ENCODE measurements around the gene HOXB3. TPM values are rescaled to one million over a fixed set of nuclear protein-coding genes. Genes with fewer than 3 reads are reported as not detected.

Gene HOXB3
- total RNA-seq, 1 donor from 2014 or later: 2.5 TPM

GRCh38 chr17:48577946-48578615 is 12.0 kb downstream of the HOXB3 start, which contains the start of gene HOXB4:
Gene HOXB4 (minus strand): TSS chr17:48578350. CDS start chr17:48578319, 31 bp downstream.
- H3K36me3 Mint-ChIP-seq (ENCODE audit: low read depth): peaks cover 8% of the 10 kb centered on the region
- intact Hi-C loops (cut with micrococcal nuclease): loop anchor here (1.0 to 2.0 kb wide), 4 partner anchors 31 to 165 kb away; no protein-coding TSS in a partner anchor
- H3K27ac Mint-ChIP-seq: peak within 1 kb of the TSS; percentile 86
- peaks cover 37% of the 10 kb centered on the region for H3K27me3 Mint-ChIP-seq (ENCODE audit: insufficient read depth)
- no peaks in the 10 kb centered on the region for H3K9me3 Mint-ChIP-seq
- peak within 1 kb of the TSS; percentile 91 for H3K4me3 Mint-ChIP-seq
- H3K4me1 Mint-ChIP-seq (ENCODE audit: low read depth): peaks cover 66% of the 10 kb centered on the region
- DNase-seq (ENCODE audit: low spot score): peak; percentile 68

GRCh38 chr17:48577330-48577945 is 12.6 kb downstream of the HOXB3 start:
- Mint-ChIP-seq H3K4me1 (ENCODE audit: low read depth) (peaks cover 60% of the 10 kb centered on the region), H3K27ac (peak overlapping the region; percentile 77), H3K4me3 (peak overlapping the region; percentile 87), H3K36me3 (ENCODE audit: low read depth) (peaks cover 7% of the 10 kb centered on the region), H3K9me3 (no peaks in the 10 kb centered on the region), H3K27me3 (ENCODE audit: insufficient read depth) (peaks cover 30% of the 10 kb centered on the region)
- no peak for DNase-seq (ENCODE audit: low spot score)
- intact Hi-C loops (cut with micrococcal nuclease): no loop called here

DNA sequence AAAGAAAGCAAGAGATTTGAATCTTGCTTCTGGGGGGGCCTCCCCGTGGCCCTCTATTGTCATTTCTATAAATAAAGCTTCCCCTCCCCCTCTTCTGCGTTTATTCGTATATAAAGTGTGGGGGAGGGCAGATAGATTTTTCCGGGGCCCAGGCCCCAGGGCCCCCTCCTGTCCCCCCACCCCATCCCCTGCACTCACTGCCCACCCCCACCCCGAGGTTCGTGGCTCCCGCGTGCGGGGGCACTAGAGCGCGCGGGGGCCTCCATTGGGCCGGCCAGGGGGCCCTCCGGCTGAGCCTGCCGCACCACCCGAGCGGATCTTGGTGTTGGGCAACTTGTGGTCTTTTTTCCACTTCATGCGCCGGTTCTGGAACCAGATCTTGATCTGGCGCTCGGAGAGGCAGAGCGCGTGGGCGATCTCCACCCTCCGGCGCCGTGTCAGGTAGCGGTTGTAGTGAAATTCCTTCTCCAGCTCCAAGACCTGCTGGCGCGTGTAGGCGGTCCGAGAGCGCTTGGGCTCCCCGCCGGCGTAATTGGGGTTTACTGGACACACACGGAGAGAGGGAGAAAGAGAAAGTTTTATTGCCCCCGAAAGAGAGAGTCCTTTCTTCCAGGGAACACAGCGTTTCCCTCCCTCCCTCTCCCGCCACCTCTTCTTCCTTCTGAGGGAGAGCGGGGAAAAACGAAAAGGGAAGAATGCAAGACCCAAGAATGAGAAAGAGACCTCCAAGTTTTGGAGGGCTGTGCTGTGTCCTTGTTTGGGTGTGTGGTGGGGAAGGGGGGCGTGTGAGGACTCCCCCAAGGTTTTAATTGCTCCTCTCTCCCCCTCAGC is 13.3 kb downstream of the HOXB3 start:
- Mint-ChIP-seq H3K4me1 (ENCODE audit: low read depth) (peaks cover 61% of the 10 kb centered on the region), H3K27me3 (ENCODE audit: insufficient read depth) (peaks cover 29% of the 10 kb centered on the region), H3K4me3 (peak overlapping the region; percentile 87), H3K36me3 (ENCODE audit: low read depth) (peaks cover 9% of the 10 kb centered on the region), H3K27ac (peak overlapping the region; percentile 79), H3K9me3 (no peaks in the 10 kb centered on the region)
- intact Hi-C loops (cut with micrococcal nuclease): no loop called here
- no peak for DNase-seq (ENCODE audit: low spot score)

DNA sequence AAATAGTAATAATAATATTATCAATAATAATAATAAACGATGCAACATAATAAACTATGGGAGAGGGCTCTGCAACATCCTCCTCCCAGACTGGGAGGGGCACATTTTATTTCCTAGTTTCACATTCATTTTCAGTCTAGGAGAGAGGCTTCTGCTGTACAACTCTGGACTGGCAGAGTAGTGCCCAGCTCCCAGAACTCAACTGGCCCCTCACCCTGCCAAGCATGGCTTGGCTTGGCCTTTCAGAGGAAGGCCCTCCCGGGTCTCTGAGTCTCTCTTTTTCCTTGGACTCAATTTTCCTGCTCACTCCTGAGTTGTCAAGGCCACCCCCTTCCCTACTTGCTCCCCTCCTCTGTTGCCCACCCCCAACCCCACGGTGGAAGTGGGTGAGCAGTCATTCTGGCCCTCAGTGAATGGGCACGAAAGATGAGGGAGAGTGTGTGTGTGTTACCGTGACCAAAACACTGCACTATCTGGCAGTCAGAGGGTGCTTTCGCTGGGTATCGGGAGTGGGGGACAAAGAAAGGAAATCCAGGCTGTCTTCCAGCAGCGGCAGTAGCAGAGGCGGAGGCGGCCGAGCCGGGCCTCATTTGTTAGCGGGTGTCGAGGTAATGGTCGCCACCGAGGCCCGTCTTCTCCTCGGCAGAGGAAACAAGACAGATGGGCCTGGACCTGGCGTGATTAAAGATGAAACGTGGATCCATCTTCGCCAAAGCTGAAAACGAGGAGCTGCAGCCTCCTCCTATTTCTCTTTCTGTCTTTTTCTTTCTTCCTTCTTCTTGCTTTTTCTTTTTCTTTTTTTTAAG is 14.2 kb downstream of the HOXB3 start:
- H3K4me3 Mint-ChIP-seq: peak overlapping the region; percentile 56
- peaks cover 13% of the 10 kb centered on the region for H3K36me3 Mint-ChIP-seq (ENCODE audit: low read depth)
- DNase-seq (ENCODE audit: low spot score): no peak
- peaks cover 54% of the 10 kb centered on the region for H3K4me1 Mint-ChIP-seq (ENCODE audit: low read depth)
- peaks cover 20% of the 10 kb centered on the region for H3K27me3 Mint-ChIP-seq (ENCODE audit: insufficient read depth)
- no peaks in the 10 kb centered on the region for H3K9me3 Mint-ChIP-seq
- intact Hi-C loops (cut with micrococcal nuclease): no loop called here
- no peak overlapping the region for H3K27ac Mint-ChIP-seq

DNA sequence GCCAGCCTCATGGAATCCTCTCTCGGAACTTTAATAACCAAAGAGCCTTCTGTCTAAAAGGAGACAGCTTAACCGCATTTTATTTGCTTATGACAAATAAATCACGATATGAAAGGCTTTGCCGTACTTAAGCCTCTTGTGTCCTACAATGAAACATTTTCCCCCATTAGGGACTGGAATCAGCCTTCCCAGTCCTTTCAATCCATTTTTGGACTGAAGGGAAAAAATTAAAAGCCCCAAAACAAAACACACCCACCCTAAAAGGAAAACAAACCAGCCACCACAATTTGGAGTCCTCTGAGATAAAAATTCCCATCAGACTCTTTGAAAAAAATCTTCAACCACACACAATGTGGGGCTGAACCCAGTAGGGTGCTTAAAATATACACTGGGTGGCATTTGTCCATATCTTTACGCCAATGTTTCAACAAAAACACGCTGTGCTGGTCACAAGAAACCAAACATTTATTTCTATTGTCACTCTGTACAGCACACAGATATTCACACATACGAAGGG is 14.9 kb downstream of the HOXB3 start:
- intact Hi-C loops (cut with micrococcal nuclease): no loop called here
- H3K4me1 Mint-ChIP-seq (ENCODE audit: low read depth): peaks cover 47% of the 10 kb centered on the region
- peaks cover 13% of the 10 kb centered on the region for H3K36me3 Mint-ChIP-seq (ENCODE audit: low read depth)
- no peaks in the 10 kb centered on the region for H3K9me3 Mint-ChIP-seq
- peaks cover 15% of the 10 kb centered on the region for H3K27me3 Mint-ChIP-seq (ENCODE audit: insufficient read depth)
- H3K27ac Mint-ChIP-seq: no peak overlapping the region
- H3K4me3 Mint-ChIP-seq: peak overlapping the region; percentile 25
- DNase-seq (ENCODE audit: low spot score): no peak

DNA sequence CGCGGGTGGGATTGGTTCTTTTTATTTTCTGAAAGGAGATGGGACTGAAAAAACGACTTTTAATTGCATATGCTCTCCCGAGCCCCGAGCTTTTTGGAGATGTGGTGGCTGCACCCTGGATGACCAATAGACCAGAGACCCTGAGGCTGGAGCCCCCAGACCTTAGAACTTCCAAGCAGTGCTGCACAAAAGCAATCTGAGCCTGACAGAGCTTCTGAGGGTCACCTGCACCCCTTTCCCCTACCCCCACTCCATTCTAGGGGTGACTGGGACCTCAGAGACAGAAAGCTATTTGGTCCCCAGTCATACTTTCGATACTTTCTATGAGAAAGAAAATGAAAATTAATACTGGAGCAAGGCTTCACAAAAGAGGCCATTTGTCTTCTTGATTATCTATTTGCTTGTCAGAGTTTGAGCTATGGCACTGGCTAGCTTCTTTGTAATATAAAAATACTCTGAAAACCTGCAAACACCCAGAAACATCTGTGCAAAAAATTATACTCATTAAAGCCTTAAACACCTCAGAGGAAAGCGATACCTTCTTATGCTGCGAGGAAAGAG is 15.5 kb downstream of the HOXB3 start:
- peaks cover 13% of the 10 kb centered on the region for H3K27me3 Mint-ChIP-seq (ENCODE audit: insufficient read depth)
- no peaks in the 10 kb centered on the region for H3K9me3 Mint-ChIP-seq
- intact Hi-C loops (cut with micrococcal nuclease): no loop called here

DNA sequence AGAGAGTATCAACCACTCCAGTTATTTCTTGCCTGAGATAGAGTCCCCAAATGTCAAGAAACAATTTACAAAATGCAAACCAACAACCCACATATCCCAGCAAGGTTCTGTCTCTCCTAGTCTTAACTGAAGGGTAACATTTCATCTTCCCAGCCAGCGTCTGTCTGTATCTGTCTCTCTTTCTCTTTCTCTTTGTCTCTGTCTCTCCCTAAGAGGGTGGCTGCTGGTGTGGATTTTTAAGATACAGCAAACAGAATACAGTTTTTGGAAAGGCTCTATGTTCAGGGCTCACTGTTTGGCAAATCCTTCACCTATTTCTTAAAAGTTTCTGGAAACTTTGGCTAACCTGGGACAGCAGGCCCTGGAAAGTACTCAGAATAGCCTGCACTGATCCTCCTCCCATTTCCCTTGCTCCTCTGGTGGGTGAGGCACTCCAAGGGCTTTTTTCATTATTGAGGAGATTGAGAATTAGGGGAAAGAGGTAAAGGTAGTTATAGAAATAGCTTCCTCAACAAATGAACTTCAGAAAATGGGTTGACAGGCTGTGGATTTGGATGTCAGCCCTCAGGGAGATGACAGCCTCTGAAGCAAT is 18.1 kb downstream of the HOXB3 start:
- Mint-ChIP-seq H3K4me3 (no peak overlapping the region), H3K27me3 (ENCODE audit: insufficient read depth) (peaks cover 17% of the 10 kb centered on the region), H3K4me1 (ENCODE audit: low read depth) (peaks cover 29% of the 10 kb centered on the region), H3K9me3 (no peaks in the 10 kb centered on the region), H3K36me3 (ENCODE audit: low read depth) (peaks cover 26% of the 10 kb centered on the region), H3K27ac (no peak overlapping the region)
- intact Hi-C loops (cut with micrococcal nuclease): no loop called here
- DNase-seq (ENCODE audit: low spot score): no peak

More for the DNA sequence above, 15.5 kb downstream of the HOXB3 start:
- H3K27ac Mint-ChIP-seq: no peak overlapping the region
- no peak for DNase-seq (ENCODE audit: low spot score)
- no peak overlapping the region for H3K4me3 Mint-ChIP-seq
- H3K4me1 Mint-ChIP-seq (ENCODE audit: low read depth): peaks cover 41% of the 10 kb centered on the region
- peaks cover 13% of the 10 kb centered on the region for H3K36me3 Mint-ChIP-seq (ENCODE audit: low read depth)

DNA sequence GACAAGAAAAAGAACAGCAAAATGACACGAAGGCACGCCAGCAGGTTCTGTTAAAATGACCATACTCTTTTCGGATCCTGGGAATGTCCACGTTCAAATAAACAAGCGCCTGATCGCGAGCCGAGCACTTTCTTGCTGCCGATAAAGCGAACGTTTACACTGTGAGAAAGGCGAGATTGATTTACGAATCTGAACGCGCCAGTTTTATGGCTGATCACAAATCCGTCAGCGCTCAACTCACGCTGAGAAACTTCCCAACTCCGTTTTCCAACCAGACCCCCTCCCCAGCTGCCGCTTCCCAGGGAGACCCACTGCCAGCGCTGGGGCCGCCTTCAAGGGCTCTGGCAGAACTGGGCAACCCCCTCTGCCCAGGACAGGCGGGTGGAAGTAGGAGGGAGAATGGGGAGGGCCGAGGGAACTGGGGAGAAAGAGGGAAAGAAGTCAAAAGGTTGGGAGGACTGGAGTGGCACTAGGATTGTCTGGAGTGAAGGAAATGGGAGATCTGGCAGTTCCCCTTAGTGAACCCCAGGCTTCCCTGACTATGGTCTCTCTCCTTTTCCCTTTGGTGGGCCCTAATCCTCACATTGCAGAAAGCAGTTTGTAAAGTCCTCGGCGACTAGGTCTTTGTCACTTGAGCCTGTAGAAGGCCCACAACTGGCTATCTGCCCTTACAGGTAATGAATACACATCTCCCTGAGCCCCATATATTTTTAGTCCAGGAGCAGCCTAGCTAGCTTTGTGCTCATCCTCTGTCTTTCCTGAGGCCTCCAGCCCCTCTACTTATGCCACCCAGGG is 18.8 kb downstream of the HOXB3 start:
- DNase-seq (ENCODE audit: low spot score): no peak
- Mint-ChIP-seq H3K4me1 (ENCODE audit: low read depth) (peaks cover 22% of the 10 kb centered on the region), H3K4me3 (no peak overlapping the region), H3K36me3 (ENCODE audit: low read depth) (peaks cover 26% of the 10 kb centered on the region), H3K9me3 (no peaks in the 10 kb centered on the region), H3K27me3 (ENCODE audit: insufficient read depth) (peaks cover 15% of the 10 kb centered on the region), H3K27ac (no peak overlapping the region)
- intact Hi-C loops (cut with micrococcal nuclease): no loop called here

- Mint-ChIP-seq H3K9me3 (no peaks in the 10 kb centered on the region), H3K27me3 (ENCODE audit: insufficient read depth) (peaks cover 15% of the 10 kb centered on the region), H3K27ac (no peak overlapping the region), H3K36me3 (ENCODE audit: low read depth) (peaks cover 24% of the 10 kb centered on the region), H3K4me3 (no peak overlapping the region), H3K4me1 (ENCODE audit: low read depth) (peaks cover 15% of the 10 kb centered on the region)
- DNase-seq (ENCODE audit: low spot score): no peak
- intact Hi-C loops (cut with micrococcal nuclease): no loop called here
These were observed 19.6 kb downstream of the HOXB3 start for GRCh38 chr17:48570325-48571023.

GRCh38 chr17:48569674-48570324 is 20.2 kb downstream of the HOXB3 start:
- Mint-ChIP-seq H3K4me3 (no peak overlapping the region), H3K9me3 (no peaks in the 10 kb centered on the region), H3K27ac (no peak overlapping the region), H3K36me3 (ENCODE audit: low read depth) (peaks cover 23% of the 10 kb centered on the region), H3K4me1 (ENCODE audit: low read depth) (peaks cover 11% of the 10 kb centered on the region), H3K27me3 (ENCODE audit: insufficient read depth) (peaks cover 15% of the 10 kb centered on the region)
- no peak for DNase-seq (ENCODE audit: low spot score)
- intact Hi-C loops (cut with micrococcal nuclease): no loop called here

All from activated T-helper 1 cell treated with anti-CD3 and anti-CD28 coated beads, Interleukin-12 subunit alpha, Interleukin-12 subunit beta, Interleukin-2, Interleukin-4 antibody, amounts not matched to agents 30 ng/mL and 10 ng/mL and 1 ng/mL, durations not matched to agents 14 hours and 24 hours and 36 hours (primary cell).